HG03139 (cell line): ENCODE results near the gene NOL4L.
"Not testable (repeated sequence)": the region's sequence is repeated elsewhere in the genome, so short reads cannot be mapped to it uniquely, and the experiment has no call there.

ENCODE experiments used
- ATAC-seq: cut with Tn5 transposase; IDR thresholded peaks from one replicate; pipeline ENCODE4 v1.9.1; 2021; ENCODE audit not compliant: unreplicated experiment

The NOL4L gene

GRCh38 chr20:32474009-32474716 is 111.0 kb downstream of the NOL4L start:
- ATAC-seq: no peak

- no peak for ATAC-seq
Observed at GRCh38 chr20:32473231-32474008, 111.7 kb downstream of the NOL4L start.

- ATAC-seq: no peak
Observed at GRCh38 chr20:32472581-32473207, 112.4 kb downstream of the NOL4L start.

GRCh38 chr20:32470940-32471339 is 114.2 kb downstream of the NOL4L start:
- no peak for ATAC-seq

GRCh38 chr20:32470025-32470861 is 114.9 kb downstream of the NOL4L start:
- ATAC-seq: no peak

- no peak for ATAC-seq
Observed at GRCh38 chr20:32468860-32469259, 116.3 kb downstream of the NOL4L start.

- no peak for ATAC-seq
Observed at GRCh38 chr20:32468313-32468640, 116.9 kb downstream of the NOL4L start.

GRCh38 chr20:32467506-32468312 is 117.4 kb downstream of the NOL4L start:
- ATAC-seq: no peak

GRCh38 chr20:32466739-32467505 is 118.2 kb downstream of the NOL4L start:
- ATAC-seq: no peak

GRCh38 chr20:32465901-32466675 is 119.0 kb downstream of the NOL4L start:
- not testable (repeated sequence) for ATAC-seq

GRCh38 chr20:32465092-32465900 is 119.8 kb downstream of the NOL4L start:
- no peak for ATAC-seq

GRCh38 chr20:32464401-32465091 is 120.6 kb downstream of the NOL4L start:
- ATAC-seq: no peak

- ATAC-seq: no peak
Observed at GRCh38 chr20:32463642-32464400, 121.3 kb downstream of the NOL4L start.

GRCh38 chr20:32462900-32463641 is 122.1 kb downstream of the NOL4L start:
- ATAC-seq: no peak

GRCh38 chr20:32461836-32462600 is 123.1 kb downstream of the NOL4L start:
- ATAC-seq: no peak
